ENCODE data around the gene ADAM12. TPM values are rescaled to one million over a fixed set of nuclear protein-coding genes. Genes with fewer than 3 reads are reported as not detected.

Gene ADAM12
- total RNA-seq, 4 donors from 2014 or later: 0.78 to 10.5 (median 1.2) TPM

- WGBS, 2 donors: 88 to 95% methylated on average over 3 of the region's 3 CpGs
- H3K27me3 ChIP-seq: no peaks in the 10 kb centered on the region
- no peak for TF ChIP-seq EP300 (IDR thresholded peaks at IDR 0.05)
- TF ChIP-seq, protein P1, sequence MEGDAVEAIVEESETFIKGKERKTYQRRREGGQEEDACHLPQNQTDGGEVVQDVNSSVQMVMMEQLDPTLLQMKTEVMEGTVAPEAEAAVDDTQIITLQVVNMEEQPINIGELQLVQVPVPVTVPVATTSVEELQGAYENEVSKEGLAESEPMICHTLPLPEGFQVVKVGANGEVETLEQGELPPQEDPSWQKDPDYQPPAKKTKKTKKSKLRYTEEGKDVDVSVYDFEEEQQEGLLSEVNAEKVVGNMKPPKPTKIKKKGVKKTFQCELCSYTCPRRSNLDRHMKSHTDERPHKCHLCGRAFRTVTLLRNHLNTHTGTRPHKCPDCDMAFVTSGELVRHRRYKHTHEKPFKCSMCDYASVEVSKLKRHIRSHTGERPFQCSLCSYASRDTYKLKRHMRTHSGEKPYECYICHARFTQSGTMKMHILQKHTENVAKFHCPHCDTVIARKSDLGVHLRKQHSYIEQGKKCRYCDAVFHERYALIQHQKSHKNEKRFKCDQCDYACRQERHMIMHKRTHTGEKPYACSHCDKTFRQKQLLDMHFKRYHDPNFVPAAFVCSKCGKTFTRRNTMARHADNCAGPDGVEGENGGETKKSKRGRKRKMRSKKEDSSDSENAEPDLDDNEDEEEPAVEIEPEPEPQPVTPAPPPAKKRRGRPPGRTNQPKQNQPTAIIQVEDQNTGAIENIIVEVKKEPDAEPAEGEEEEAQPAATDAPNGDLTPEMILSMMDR (IDR thresholded peaks at IDR 0.05): no peak
- TF ChIP-seq POLR2A (IDR thresholded peaks at IDR 0.05): no peak
- H3K4me3 ChIP-seq: no peak overlapping the region
- no peaks in the 10 kb centered on the region for H3K4me1 ChIP-seq
- no peak overlapping the region for H3K27ac ChIP-seq
- DNase-seq (ENCODE audit: low spot score in 2 of 2): no peak
- peaks cover 0 to 9% (median 0%) of the 10 kb centered on the region in 4 donors for H3K9me3 ChIP-seq
- H3K36me3 ChIP-seq: no peaks in the 10 kb centered on the region
Measured at GRCh38 chr10:126397156-126397555, 8.9 kb upstream of the ADAM12 start.

DNA sequence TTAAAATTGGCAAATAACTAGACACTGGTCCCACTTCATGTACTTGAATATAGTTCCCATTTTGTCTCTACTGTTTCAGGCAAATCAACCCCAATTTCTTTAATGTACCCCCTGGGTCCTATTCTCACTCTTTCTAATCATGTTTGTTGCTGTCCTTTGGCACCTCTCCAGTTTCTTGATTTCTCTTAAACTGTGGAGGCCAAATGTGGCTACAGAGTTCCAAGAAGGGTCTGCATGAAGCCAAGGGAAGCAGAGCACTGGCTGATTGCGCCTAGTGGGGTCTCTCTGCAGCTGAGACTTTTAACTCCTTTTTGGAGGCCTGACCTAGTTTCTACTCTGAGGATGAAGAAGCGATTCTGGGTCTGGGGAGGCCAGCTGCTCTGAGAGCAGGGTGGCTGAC, 6.7 kb upstream of the ADAM12 start:
- Histone ChIP-seq H3K9me3 (peaks cover 0 to 9% (median 0%) of the 10 kb centered on the region in 4 donors), H3K36me3 (no peaks in the 10 kb centered on the region), H3K4me1 (no peaks in the 10 kb centered on the region), H3K27ac (no peak overlapping the region), H3K27me3 (no peaks in the 10 kb centered on the region), H3K4me3 (no peak overlapping the region)
- DNase-seq (ENCODE audit: low spot score in 2 of 2): no peak
- TF ChIP-seq, protein P1 (IDR thresholded peaks at IDR 0.05): no peak
- WGBS, 2 donors: 74 to 75% methylated on average over 2 of the region's 2 CpGs

DNA sequence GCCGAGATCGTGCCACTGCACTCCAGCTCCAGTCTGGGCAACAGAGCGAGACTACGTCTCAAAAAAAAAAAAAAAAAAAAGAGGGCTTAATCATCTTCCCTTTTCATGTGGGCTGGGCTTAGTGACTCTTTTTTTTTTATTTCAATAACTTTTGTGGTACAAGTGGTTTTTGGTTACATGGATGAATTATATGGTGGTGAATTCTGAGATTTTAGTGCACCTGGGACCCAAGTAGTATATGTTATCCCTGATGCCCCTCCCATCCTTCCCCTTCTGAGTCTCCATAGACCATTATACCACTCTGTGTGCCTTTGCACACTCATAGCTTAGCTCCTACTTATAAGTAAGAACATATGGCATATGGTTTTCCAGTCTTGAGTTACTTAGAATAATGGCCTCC, 4.8 kb upstream of the ADAM12 start:
- Histone ChIP-seq H3K27ac (no peak overlapping the region), H3K36me3 (no peaks in the 10 kb centered on the region), H3K4me1 (peaks cover 0 to 7% (median 0%) of the 10 kb centered on the region in 4 donors), H3K9me3 (peaks cover 0 to 9% (median 0%) of the 10 kb centered on the region in 4 donors), H3K27me3 (no peaks in the 10 kb centered on the region), H3K4me3 (no peak overlapping the region)
- DNase-seq (ENCODE audit: low spot score in 2 of 2): no peak
- TF ChIP-seq EP300 (IDR thresholded peaks at IDR 0.05): no peak
- TF ChIP-seq, protein P1 (IDR thresholded peaks at IDR 0.05): no peak
- TF ChIP-seq POLR2A (IDR thresholded peaks at IDR 0.05): no peak
- 88 to 92% methylated on average over 4 of the region's 4 CpGs for WGBS, 2 donors

DNA sequence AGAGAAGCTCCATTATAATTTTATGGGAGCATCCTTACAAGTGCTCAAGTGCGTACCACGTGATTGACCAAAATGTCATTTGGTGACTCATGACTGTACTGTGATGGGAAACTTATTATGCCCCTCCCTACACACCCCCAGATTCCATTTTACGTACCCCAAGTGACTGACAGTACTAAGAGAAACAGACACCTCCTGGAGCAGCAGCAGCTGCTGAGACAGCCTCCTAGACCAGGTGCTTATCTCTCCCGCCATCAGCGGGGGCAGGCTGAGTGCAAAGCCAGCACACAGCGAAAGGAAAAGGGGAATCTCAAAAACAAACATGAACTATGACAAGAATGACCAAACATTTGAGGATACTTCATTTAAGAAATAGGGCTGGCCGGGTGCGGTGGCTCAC, 4.2 kb upstream of the ADAM12 start:
- TF ChIP-seq, protein P1 (IDR thresholded peaks at IDR 0.05): no peak
- DNase-seq (ENCODE audit: low spot score in 2 of 2): no peak
- WGBS, 2 donors: 72 to 90% methylated on average over 8 of the region's 8 CpGs

GRCh38 chr10:126392068-126392467, 3.8 kb upstream of the ADAM12 start:
- peaks cover 0 to 6% of the 10 kb centered on the region in 2 donors for H3K27me3 ChIP-seq
- H3K4me1 ChIP-seq: peaks cover 0 to 17% (median 3%) of the 10 kb centered on the region in 4 donors
- no peak overlapping the region for H3K27ac ChIP-seq
- TF ChIP-seq EP300 (IDR thresholded peaks at IDR 0.05) (no peak), POLR2A (IDR thresholded peaks at IDR 0.05) (no peak)
- TF ChIP-seq, protein P1 (IDR thresholded peaks at IDR 0.05): no peak
- H3K4me3 ChIP-seq: no peak overlapping the region
- H3K9me3 ChIP-seq: peaks cover 0 to 9% (median 0%) of the 10 kb centered on the region in 4 donors
- DNase-seq (ENCODE audit: low spot score in 2 of 2): no peak
- WGBS, 2 donors: 87 to 90% methylated on average over 6 of the region's 6 CpGs
- no peaks in the 10 kb centered on the region for H3K36me3 ChIP-seq

More for the DNA sequence above, 4.2 kb upstream of the ADAM12 start:
- no peak overlapping the region for H3K4me3 ChIP-seq
- peaks cover 0 to 2% of the 10 kb centered on the region in 2 donors for H3K27me3 ChIP-seq
- peaks cover 0 to 13% (median 2%) of the 10 kb centered on the region in 4 donors for H3K4me1 ChIP-seq
- no peaks in the 10 kb centered on the region for H3K36me3 ChIP-seq
- H3K9me3 ChIP-seq: peaks cover 0 to 9% (median 0%) of the 10 kb centered on the region in 4 donors
- H3K27ac ChIP-seq: no peak overlapping the region
